ENCODE measurements around the gene GOPC.
A peak's percentile ranks its signal among the peaks of the same experiment; 100 is the strongest.
"Not testable (repeated sequence)": the region's sequence is repeated elsewhere in the genome, so short reads cannot be mapped to it uniquely, and the experiment has no call there.

GOPC gene

GRCh38 chr6:117602151-117602898, at the start of gene GOPC:
Gene GOPC (minus strand): TSS chr6:117602511. CDS start chr6:117602288, 223 bp downstream.
- peak; percentile 80 to 92 (median 90) for DNase-seq (ENCODE audit: low read depth in 3 of 3)

GRCh38 chr6:117651984-117652383, 49.7 kb upstream of the GOPC start:
- DNase-seq (ENCODE audit: low read depth in 3 of 3) = not testable (repeated sequence)

- DNase-seq (ENCODE audit: low read depth in 3 of 3) = no peak
Measured at GRCh38 chr6:117642976-117643375, 40.7 kb upstream of the GOPC start.

GRCh38 chr6:117637770-117638169, 35.5 kb upstream of the GOPC start:
- DNase-seq (ENCODE audit: low read depth in 3 of 3) = no peak

- no peak for DNase-seq (ENCODE audit: low read depth in 3 of 3)
Measured at GRCh38 chr6:117629119-117629660, 26.9 kb upstream of the GOPC start.

GRCh38 chr6:117627533-117627932, 25.2 kb upstream of the GOPC start:
- no peak for DNase-seq (ENCODE audit: low read depth in 3 of 3)

GRCh38 chr6:117624869-117625481, 22.7 kb upstream of the GOPC start:
- DNase-seq (ENCODE audit: low read depth in 3 of 3) = no peak

GRCh38 chr6:117619178-117619577, 16.9 kb upstream of the GOPC start:
- no peak for DNase-seq (ENCODE audit: low read depth in 3 of 3)

GRCh38 chr6:117617210-117618035, 15.1 kb upstream of the GOPC start:
- no peak for DNase-seq (ENCODE audit: low read depth in 3 of 3)

GRCh38 chr6:117616391-117617209, 14.3 kb upstream of the GOPC start:
- no peak for DNase-seq (ENCODE audit: low read depth in 3 of 3)

- no peak for DNase-seq (ENCODE audit: low read depth in 3 of 3)
Measured at GRCh38 chr6:117615750-117616390, 13.6 kb upstream of the GOPC start.

GRCh38 chr6:117613920-117614560, 11.7 kb upstream of the GOPC start:
- DNase-seq (ENCODE audit: low read depth in 3 of 3) = no peak

GRCh38 chr6:117607511-117607910, 5.2 kb upstream of the GOPC start:
- DNase-seq (ENCODE audit: low read depth in 3 of 3) = no peak

GRCh38 chr6:117605169-117605826, 3.0 kb upstream of the GOPC start:
- peak in 1 of 3 experiments; percentile 21 for DNase-seq (ENCODE audit: low read depth in 3 of 3)

GRCh38 chr6:117603821-117604220, 1.5 kb upstream of the GOPC start:
- no peak for DNase-seq (ENCODE audit: low read depth in 3 of 3)

- no peak for DNase-seq (ENCODE audit: low read depth in 3 of 3)
Measured at GRCh38 chr6:117602899-117603588, 733 bp upstream of the GOPC start.

- peak in 1 of 3 experiments; percentile 2 for DNase-seq (ENCODE audit: low read depth in 3 of 3)
Measured at GRCh38 chr6:117601811-117602150, 530 bp downstream of the GOPC start.

- DNase-seq (ENCODE audit: low read depth in 3 of 3) = no peak
Measured at GRCh38 chr6:117600008-117600743, 2.1 kb downstream of the GOPC start.

GRCh38 chr6:117597755-117598154, 4.6 kb downstream of the GOPC start:
- no peak for DNase-seq (ENCODE audit: low read depth in 3 of 3)
